Lung (tissue), 12 donors: ENCODE data around the gene MAGI2. TPM values are rescaled to one million over a fixed set of nuclear protein-coding genes. Genes with fewer than 3 reads are reported as not detected.

Source experiments
- ATAC-seq: fragments of 200-7000 bp; cut with Tn5 transposase; one replicate; pipeline ENCODE4 v1.9.1; 2020; ENCODE audit warnings: moderate number of reproducible peaks; ENCODE audit not compliant: insufficient read depth, low FRiP score
- DNase-seq, 3 donors: peaks; one replicate each; pipeline ENCODE4 v3.0.0-alpha.2; 2013 to 2017
- H3K27ac ChIP-seq, 2 donors: one replicate each; pipeline ENCODE4 v1.5.1; 2013; ENCODE audit warnings: mild to moderate bottlenecking in 2 of 2, moderate library complexity in 2 of 2, control low read depth in 1 of 2, inconsistent platforms in 1 of 2, low read depth in 1 of 2, low read length in 1 of 2
- H3K27me3 ChIP-seq, 3 donors: one replicate each; pipeline ENCODE4 v1.5.1; 2013; ENCODE audit warnings: low read length in 2 of 3; ENCODE audit not compliant: control insufficient read depth in 3 of 3, insufficient read depth in 3 of 3
- H3K36me3 ChIP-seq, 4 donors: one replicate each; pipeline ENCODE4 v1.5.1; 2013; ENCODE audit warnings: low read length in 4 of 4, mild to moderate bottlenecking in 1 of 4, moderate library complexity in 1 of 4; ENCODE audit not compliant: control insufficient read depth in 4 of 4, insufficient read depth in 4 of 4
- H3K4me1 ChIP-seq, 5 donors: one replicate each; pipeline ENCODE4 v1.5.1; 2013; ENCODE audit warnings: low read length in 5 of 5, mild to moderate bottlenecking in 2 of 5, moderate library complexity in 1 of 5; ENCODE audit not compliant: control insufficient read depth in 5 of 5, insufficient read depth in 5 of 5
- H3K4me3 ChIP-seq: one replicate; pipeline ENCODE4 v1.5.1; 2013; ENCODE audit warnings: mild to moderate bottlenecking, control low read depth, moderate library complexity
- H3K9ac ChIP-seq, 2 donors: one replicate each; pipeline ENCODE4 v1.5.1; 2013; ENCODE audit warnings: low read length in 2 of 2, control low read depth in 1 of 2; ENCODE audit not compliant: insufficient read depth in 1 of 2
- H3K9me3 ChIP-seq, 4 donors: one replicate each; pipeline ENCODE4 v1.5.1; 2013; ENCODE audit warnings: low read length in 3 of 4, mild to moderate bottlenecking in 1 of 4, moderate library complexity in 1 of 4; ENCODE audit not compliant: control insufficient read depth in 4 of 4, insufficient read depth in 3 of 4
- WGBS, 2 donors: extraction: QIAGEN DNeasy Blood & Tissue Kit; methylation state at CpG; one replicate each; pipeline ENCODE4 v1.1.7; 2013; 5-methylcytosine and 5-hydroxymethylcytosine counted together
- polyA plus RNA-seq, 2 donors: library from polyadenylated mRNA; stranded (reverse); fragments of 200-250 nt; gene quantifications; one replicate each; pipeline ENCODE4 v1.2.1, GENCODE V29; 2013
- total RNA-seq, 2 donors: library from RNA; depleted of rRNA in 1 of 2; stranded (reverse); fragments of >200 nt in 1 of 2; gene quantifications; one replicate each; pipeline ENCODE4 v1.2.1, GENCODE V29; 2014 to 2021
- TF ChIP-seq, protein P1 (sequence below): IDR thresholded peaks from 2 replicates; pipeline ENCODE4 v1.5.1; 2012; ENCODE audit warnings: mild to moderate bottlenecking; ENCODE audit errors: control extremely low read depth, extremely low read depth
- donor health status: control.
- donor health status: control.
- donor health status: Bipolar disorder and iron deficiency.
- donor health status: healthy.
- donor health status: DM: yes; HTN: yes; CAD: no.

Gene MAGI2
- total and polyA plus RNA-seq, 4 donors = 0.94 to 18.0 (median 5.3) TPM

- Histone ChIP-seq H3K9me3 (peaks cover 0 to 4% (median 0%) of the 10 kb centered on the region in 4 donors), H3K36me3 (no peaks in the 10 kb centered on the region), H3K27me3 (no peaks in the 10 kb centered on the region), H3K27ac (no peak overlapping the region), H3K9ac (no peak overlapping the region), H3K4me1 (peaks cover 0 to 2% (median 0%) of the 10 kb centered on the region in 5 donors), H3K4me3 (no peak overlapping the region)
- no peak for DNase-seq
- WGBS, 2 donors = 85 to 90% methylated on average over 1 of the region's 1 CpG
- TF ChIP-seq, protein P1, sequence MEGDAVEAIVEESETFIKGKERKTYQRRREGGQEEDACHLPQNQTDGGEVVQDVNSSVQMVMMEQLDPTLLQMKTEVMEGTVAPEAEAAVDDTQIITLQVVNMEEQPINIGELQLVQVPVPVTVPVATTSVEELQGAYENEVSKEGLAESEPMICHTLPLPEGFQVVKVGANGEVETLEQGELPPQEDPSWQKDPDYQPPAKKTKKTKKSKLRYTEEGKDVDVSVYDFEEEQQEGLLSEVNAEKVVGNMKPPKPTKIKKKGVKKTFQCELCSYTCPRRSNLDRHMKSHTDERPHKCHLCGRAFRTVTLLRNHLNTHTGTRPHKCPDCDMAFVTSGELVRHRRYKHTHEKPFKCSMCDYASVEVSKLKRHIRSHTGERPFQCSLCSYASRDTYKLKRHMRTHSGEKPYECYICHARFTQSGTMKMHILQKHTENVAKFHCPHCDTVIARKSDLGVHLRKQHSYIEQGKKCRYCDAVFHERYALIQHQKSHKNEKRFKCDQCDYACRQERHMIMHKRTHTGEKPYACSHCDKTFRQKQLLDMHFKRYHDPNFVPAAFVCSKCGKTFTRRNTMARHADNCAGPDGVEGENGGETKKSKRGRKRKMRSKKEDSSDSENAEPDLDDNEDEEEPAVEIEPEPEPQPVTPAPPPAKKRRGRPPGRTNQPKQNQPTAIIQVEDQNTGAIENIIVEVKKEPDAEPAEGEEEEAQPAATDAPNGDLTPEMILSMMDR = no peak
- ATAC-seq = no peak
These were observed 226.4 kb downstream of the MAGI2 start for GRCh38 chr7:79227044-79227443.

GRCh38 chr7:79221211-79221610 lies 232.3 kb downstream of the MAGI2 start:
- Histone ChIP-seq H3K27me3 (no peaks in the 10 kb centered on the region), H3K4me1 (peaks cover 0 to 2% (median 0%) of the 10 kb centered on the region in 5 donors), H3K9ac (no peak overlapping the region), H3K36me3 (no peaks in the 10 kb centered on the region), H3K27ac (no peak overlapping the region), H3K4me3 (no peak overlapping the region), H3K9me3 (peaks cover 0 to 4% (median 0%) of the 10 kb centered on the region in 4 donors)
- 91 to 96% methylated on average over 2 of the region's 2 CpGs for WGBS, 2 donors
- DNase-seq (no peak), ATAC-seq (no peak)
- TF ChIP-seq, protein P1 = no peak

GRCh38 chr7:79217976-79218626 lies 235.4 kb downstream of the MAGI2 start:
- no peak overlapping the region for H3K27ac ChIP-seq
- TF ChIP-seq, protein P1 = no peak
- H3K27me3 ChIP-seq = no peaks in the 10 kb centered on the region
- no peak overlapping the region for H3K4me3 ChIP-seq
- H3K4me1 ChIP-seq = peaks cover 0 to 1% (median 0%) of the 10 kb centered on the region in 5 donors
- ATAC-seq (no peak), DNase-seq (no peak)
- no peaks in the 10 kb centered on the region for H3K36me3 ChIP-seq
- 91 to 92% methylated on average over 5 of the region's 5 CpGs for WGBS, 2 donors
- H3K9ac ChIP-seq = no peak overlapping the region
- H3K9me3 ChIP-seq = no peaks in the 10 kb centered on the region

DNA sequence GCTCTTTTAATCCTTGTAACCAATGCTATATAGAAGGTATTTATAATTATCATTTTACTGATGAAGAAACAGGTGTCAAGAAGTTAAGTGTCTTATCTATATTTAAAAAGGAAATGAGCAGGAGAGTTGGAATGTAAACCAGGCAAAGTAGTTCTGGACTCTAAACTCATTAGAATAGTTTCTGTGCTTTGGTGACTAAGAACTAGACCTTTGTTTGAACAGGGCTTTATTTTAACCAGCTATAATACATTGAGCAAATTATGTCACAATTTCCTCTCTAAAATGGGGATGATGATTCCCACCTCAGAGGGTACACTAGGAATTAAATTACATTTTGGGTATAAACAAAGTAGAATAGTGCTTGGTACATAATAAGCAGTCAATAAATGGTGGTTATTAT lies 236.0 kb downstream of the MAGI2 start:
- H3K4me1 ChIP-seq = peaks cover 0 to 1% (median 0%) of the 10 kb centered on the region in 5 donors
- H3K27me3 ChIP-seq = no peaks in the 10 kb centered on the region
- H3K4me3 ChIP-seq = no peak overlapping the region
- H3K27ac ChIP-seq = no peak overlapping the region
- H3K9ac ChIP-seq = no peak overlapping the region
- ATAC-seq (peak; percentile 41), DNase-seq (no peak)
- no peaks in the 10 kb centered on the region for H3K36me3 ChIP-seq
- TF ChIP-seq, protein P1 = no peak
- H3K9me3 ChIP-seq = no peaks in the 10 kb centered on the region
